Suprapubic skin (tissue), 4 donors: ENCODE data around the gene ZGRF1.

Source experiments
- CTCF ChIP-seq, 2 donors: fragments of 200-600 bp in 1 of 2; fragments of 450-650 bp in 1 of 2; sonication (generic) in 1 of 2; IDR thresholded peaks; one replicate each; pipeline ENCODE4 v1.5.1; 2016 to 2019; ENCODE audit warnings: antibody characterized with exemption in 2 of 2, mild to moderate bottlenecking in 1 of 2, moderate library complexity in 1 of 2
- POLR2A ChIP-seq, 2 donors: fragments of 450-650 bp; IDR thresholded peaks; one replicate each; pipeline ENCODE4 v1.6.1; 2017; ENCODE audit warnings: antibody characterized with exemption in 2 of 2, mild to moderate bottlenecking in 2 of 2, moderate library complexity in 2 of 2
- POLR2AphosphoS5 ChIP-seq, 3 donors: sonication (generic); formaldehyde crosslinking; IDR thresholded peaks; one replicate each; pipeline ENCODE4 v1.6.1; 2017; ENCODE audit warnings: antibody characterized with exemption in 3 of 3

- TF ChIP-seq CTCF (IDR thresholded peaks at IDR 0.05) (no peak), POLR2A (IDR thresholded peaks at IDR 0.05) (no peak), POLR2AphosphoS5 (IDR thresholded peaks at IDR 0.05) (no peak)
Observed at GRCh38 chr4:112514647-112515197, 122.0 kb downstream of the ZGRF1 start.
